GM12878 (cell line): ENCODE data around the gene KDSR. TPM values are rescaled to one million over a fixed set of nuclear protein-coding genes. Genes with fewer than 3 reads are reported as not detected.

Source experiments
- ATAC-seq: fragments of 200-7000 bp; cut with Tn5 transposase; 3 replicates; pipeline ENCODE4 v1.9.1; 2020; ENCODE audit warnings: mild to moderate bottlenecking, moderate library complexity
- BruUV-seq: library from RNA; stranded (reverse); fragments of 400-500 nt; replicated peaks from 2 replicates; lab custom pipeline; 2021; lab: Mats Ljungman, UMichigan
- CTCF ChIA-PET: fragments of 300-600 bp; sonication (Branson Sonifier 250); formaldehyde crosslinking; extraction: SDS; loops from one replicate; lab custom pipeline; 2021; ENCODE audit warnings: inconsistent platforms; lab: Yijun Ruan, JAX
- POLR2A ChIA-PET: fragments of 350-600 bp; formaldehyde crosslinking; extraction: SDS; loops from one replicate; lab custom pipeline; 2021; ENCODE audit warnings: inconsistent platforms; lab: Charles Lee
- RAD21 ChIA-PET: fragments of 300-600 bp; sonication (Branson Sonifier 250); formaldehyde crosslinking; loops from one replicate; lab custom pipeline; 2023; ENCODE audit warnings: antibody characterized with exemption; ENCODE audit not compliant: unreplicated experiment; lab: Charles Lee
- SMC1A ChIA-PET: fragments of 300-600 bp; sonication (Branson Sonifier 250); formaldehyde crosslinking; loops from one replicate; lab custom pipeline; 2023; ENCODE audit not compliant: unreplicated experiment, uncharacterized antibody; lab: Charles Lee
- DNase-seq: peaks from one replicate; pipeline ENCODE4 v3.0.0-alpha.2; 2011; ENCODE audit warnings: low read depth, low spot score
- FAIRE-seq: peaks from 3 replicates; lab custom pipeline; 2011; peaks lifted over from hg19 to GRCh38; lab: Jason Lieb, UNC
- H2AFZ ChIP-seq: 2 replicates; pipeline ENCODE4 v1.6.0; 2011; ENCODE audit warnings: low read depth, low read length, control low read depth; ENCODE audit not compliant: control insufficient read depth
- H3K27ac ChIP-seq: 2 replicates; pipeline ENCODE4 v1.5.1; 2011; ENCODE audit warnings: control low read depth; ENCODE audit not compliant: control insufficient read depth, insufficient read depth
- H3K27me3 ChIP-seq, 2 experiments: replicated peaks in 1 of 2; 2 replicates each; pipeline versions ENCODE4 v1.6.0 to v1.6.1; 2011; ENCODE audit warnings: low read length in 1 of 2; ENCODE audit not compliant: control insufficient read depth in 2 of 2, insufficient read depth in 2 of 2
- H3K36me3 ChIP-seq, 2 experiments: 2 replicates each; pipeline ENCODE4 v1.5.1; 2011; ENCODE audit warnings: low read length in 1 of 2; ENCODE audit not compliant: control insufficient read depth in 2 of 2, insufficient read depth in 2 of 2
- H3K4me1 ChIP-seq: 2 replicates; pipeline ENCODE4 v1.6.1; 2011; ENCODE audit warnings: mild to moderate bottlenecking, low read length, moderate library complexity, mixed read lengths; ENCODE audit not compliant: control insufficient read depth, insufficient read depth
- H3K4me2 ChIP-seq: 2 replicates; pipeline ENCODE4 v1.6.0; 2011; ENCODE audit warnings: control low read depth; ENCODE audit not compliant: control insufficient read depth, insufficient read depth
- H3K4me3 ChIP-seq: fragments of 200-600 bp; sonication (generic); 2 replicates; pipeline ENCODE4 v1.5.1; 2016
- H3K79me2 ChIP-seq: 2 replicates; pipeline ENCODE4 v1.6.0; 2011; ENCODE audit warnings: low read length; ENCODE audit not compliant: control insufficient read depth, insufficient read depth
- H3K9ac ChIP-seq: 2 replicates; pipeline ENCODE4 v1.8.0; 2011; ENCODE audit warnings: low read length, control low read depth, mixed read lengths; ENCODE audit not compliant: control insufficient read depth, insufficient read depth
- H3K9me3 ChIP-seq: replicated peaks from 3 replicates; pipeline ENCODE4 v1.5.1; 2011; ENCODE audit warnings: mild to moderate bottlenecking, low read length; ENCODE audit not compliant: control insufficient read depth, insufficient read depth
- H4K20me1 ChIP-seq: 2 replicates; pipeline ENCODE4 v1.6.0; 2011; ENCODE audit not compliant: control insufficient read depth, insufficient read depth
- BMI1 ChIP-seq: fragments of 450-650 bp; IDR thresholded peaks from 2 replicates; pipeline ENCODE4 v1.6.1; 2016; ENCODE audit warnings: mild to moderate bottlenecking, moderate library complexity, borderline replicate concordance
- CEBPZ ChIP-seq: fragments of 150-350 bp; IDR thresholded peaks from 2 replicates; pipeline ENCODE4 v1.6.1; 2016; ENCODE audit warnings: low read depth, low read length
- CHD1 ChIP-seq: IDR thresholded peaks from 2 replicates; pipeline ENCODE4 v1.6.1; 2012; ENCODE audit warnings: low read depth, low read length, improper control_type of control experiment
- CHD4 ChIP-seq: fragments of 200-600 bp; sonication (generic); IDR thresholded peaks from 2 replicates; pipeline ENCODE4 v1.6.1; 2016; ENCODE audit warnings: mild to moderate bottlenecking
- CTCF ChIP-seq, 3 experiments: IDR thresholded peaks in 2 of 3; conservative IDR thresholded peaks in 1 of 3; 2 replicates each; pipeline ENCODE4 v1.5.1; 2011; ENCODE audit warnings: low read depth in 3 of 3, low read length in 3 of 3, mild to moderate bottlenecking in 3 of 3, control low read depth in 2 of 3, moderate library complexity in 2 of 3, inconsistent platforms in 1 of 3, mixed read lengths in 1 of 3; ENCODE audit not compliant: control insufficient read depth in 2 of 3, insufficient read depth in 1 of 3; ENCODE audit errors: extremely low read depth in 1 of 3
- IRF3 ChIP-seq: fragments of 450-650 bp; IDR thresholded peaks from 2 replicates; pipeline ENCODE4 v1.6.1; 2014; ENCODE audit warnings: mild to moderate bottlenecking
- KLF5 ChIP-seq: fragments of 450-650 bp; IDR thresholded peaks from 2 replicates; pipeline ENCODE4 v1.6.1; 2014; ENCODE audit warnings: mild to moderate bottlenecking; ENCODE audit not compliant: partially characterized antibody
- MXI1 ChIP-seq: fragments of 150-350 bp; IDR thresholded peaks from 2 replicates; pipeline ENCODE4 v1.6.1; 2011; ENCODE audit warnings: low read depth, mild to moderate bottlenecking, inconsistent platforms, low read length, improper control_type of control experiment
- RAD21 ChIP-seq: IDR thresholded peaks from 2 replicates; pipeline ENCODE4 v1.6.1; 2011; ENCODE audit warnings: mild to moderate bottlenecking, low read depth, low read length, moderate library complexity; ENCODE audit not compliant: insufficient read depth
- SMC3 ChIP-seq: IDR thresholded peaks from 2 replicates; pipeline ENCODE4 v1.6.1; 2011; ENCODE audit warnings: low read length, improper control_type of control experiment, borderline replicate concordance
- WGBS: methylation state at CpG from one replicate; pipeline ENCODE4 v1.1.6; 2016; ENCODE audit warnings: low lambda C conversion rate; ENCODE audit not compliant: insufficient replicate concordance, insufficient coverage; ENCODE audit errors: missing lambda C conversion rate; 5-methylcytosine and 5-hydroxymethylcytosine counted together
- in situ Hi-C: fragments of 300-500 bp; cut with MboI; formaldehyde crosslinking; loops from 9 replicates; pipeline ENCODE4 v1.14.3; 2018; ENCODE audit warnings: mixed read lengths
- intact Hi-C: fragments of 100-400 bp; cut with micrococcal nuclease; formaldehyde crosslinking; loops from one replicate; pipeline ENCODE4 v1.14.2; 2022; ENCODE audit not compliant: unreplicated experiment
- polyA plus RNA-seq, 11 experiments: library from polyadenylated mRNA; depleted of rRNA in 4 of 11; unstranded in 6 of 11; stranded (reverse) in 5 of 11; fragments of >200 nt; fragmentation: Nextera tagmentation in 4 of 11; fragmentation: Illumina TruSeq in 1 of 11; extraction: Ambion mirVana in 4 of 11; extraction: Trizol in 1 of 11; gene quantifications; 1 replicate in 1 of 11; 2 replicates in 10 of 11; pipeline versions ENCODE4 v1.2.1 to v1.2.3, GENCODE V29; 2011 to 2016; ENCODE audit warnings: inconsistent platforms in 2 of 11, missing spikeins in 2 of 11, low read depth in 1 of 11
- total RNA-seq, 4 experiments: library from RNA; depleted of rRNA in 3 of 4; stranded (reverse); fragments of >200 nt in 3 of 4; fragmentation: Illumina TruSeq in 1 of 4; extraction: Trizol in 1 of 4; gene quantifications; 2 replicates each; pipeline versions ENCODE4 v1.2.1 to v1.2.3, GENCODE V29; 2013 to 2021
- TF ChIP-seq, protein P1 (sequence below): fragments of 450-650 bp; IDR thresholded peaks from 2 replicates; pipeline ENCODE4 v1.6.1; 2016; ENCODE audit warnings: mild to moderate bottlenecking, moderate library complexity, borderline replicate concordance

The KDSR gene
- total and polyA plus RNA-seq, 10 of the 15 experiments (the other 5 are each of a cell fraction or from before 2014, with no cell fraction given), result 5.2 to 25.9 (median 14.3) TPM

DNA sequence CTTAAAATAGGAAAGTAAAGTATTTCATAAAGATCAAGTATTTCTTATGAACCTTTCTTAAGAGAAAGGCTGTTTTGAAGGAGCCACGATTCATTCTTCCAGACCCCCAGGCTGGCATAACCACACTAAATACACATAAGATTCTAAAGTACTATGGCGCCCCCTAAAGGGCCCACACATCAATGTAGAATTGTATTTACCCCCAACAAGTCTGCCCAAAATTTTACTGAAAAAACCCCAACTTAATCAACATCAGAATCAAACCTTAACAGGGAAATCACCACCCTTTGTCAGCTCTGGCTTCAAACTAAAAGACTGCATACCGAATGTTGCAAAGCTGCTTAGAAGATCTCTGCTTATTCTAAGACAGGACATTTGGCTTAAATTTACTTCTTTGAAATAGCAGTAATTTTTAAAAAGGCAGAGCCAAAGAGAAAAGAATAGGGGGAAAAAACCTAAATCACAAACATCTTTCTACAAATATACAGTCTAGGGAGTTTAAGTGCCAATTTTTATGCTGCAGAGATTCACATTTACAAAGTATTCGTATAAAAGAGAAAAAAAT is 27.0 kb downstream of the KDSR start:
- Histone ChIP-seq H3K4me1 (no peaks in the 10 kb centered on the region), H3K36me3 (peaks cover 3 to 10% of the 10 kb centered on the region in 2 experiments; a peak in 3 of 4 replicates), H3K27me3 (no peaks in the 10 kb centered on the region), H3K9me3 (no peaks in the 10 kb centered on the region), H4K20me1 (no peaks in the 10 kb centered on the region), H2AFZ (no peak overlapping the region), H3K4me3 (no peak overlapping the region), H3K27ac (no peak overlapping the region), H3K4me2 (no peak overlapping the region), H3K9ac (no peak overlapping the region), H3K79me2 (no peaks in the 10 kb centered on the region)
- intact Hi-C loops (loop anchor here (5.0 kb wide), 1 partner anchor 323 kb away; no protein-coding TSS in a partner anchor), in situ Hi-C loops (loop anchor here (25.0 kb wide), 1 partner anchor 628 kb away; the partner anchor contains the start of gene PHLPP1)
- ChIA-PET RAD21 (interaction anchor here (0.7 to 4.2 kb wide), 8 partner anchors 17 to 629 kb away, joined by 3 to 31 read pairs (median 4); no protein-coding TSS in a partner anchor), CTCF (interaction anchor here (0.6 to 4.5 kb wide), 32 partner anchors 10 to 625 kb away, joined by 3 to 53 read pairs (median 4); no protein-coding TSS in a partner anchor), POLR2A (interaction anchor here (1.1 kb wide), 1 partner anchor 10 kb away, joined by 3 read pairs; no protein-coding TSS in a partner anchor), SMC1A (interaction anchor here (0.7 to 5.1 kb wide), 22 partner anchors 9 to 330 kb away, joined by 3 to 45 read pairs (median 4); no protein-coding TSS in a partner anchor)
- TSS peak; percentile 27 for BruUV-seq
- peak; percentile 82 for ATAC-seq
- no peak for FAIRE-seq
- DNase-seq, result no peak
- WGBS, result 0% methylated on average over 4 of the region's 4 CpGs
- TF ChIP-seq MXI1 (no peak), CTCF (IDR thresholded peaks at IDR 0.05 in 2 of 3, conservative IDR thresholded peaks at IDR 0.05 in 1 of 3; ENCODE audit: control insufficient read depth in 2 of 3, extremely low read depth in 1 of 3, insufficient read depth in 1 of 3, low read depth in 3 of 3, low read length in 3 of 3) (peak; percentile 39 to 59 (median 53)), BMI1 (no peak), SMC3 (peak; percentile 23; the same call in 1 of the 2 replicates), KLF5 (no peak), IRF3 (no peak), CEBPZ (no peak), CHD1 (no peak), RAD21 (peak; percentile 57), CHD4 (no peak)
- TF ChIP-seq, protein P1, sequence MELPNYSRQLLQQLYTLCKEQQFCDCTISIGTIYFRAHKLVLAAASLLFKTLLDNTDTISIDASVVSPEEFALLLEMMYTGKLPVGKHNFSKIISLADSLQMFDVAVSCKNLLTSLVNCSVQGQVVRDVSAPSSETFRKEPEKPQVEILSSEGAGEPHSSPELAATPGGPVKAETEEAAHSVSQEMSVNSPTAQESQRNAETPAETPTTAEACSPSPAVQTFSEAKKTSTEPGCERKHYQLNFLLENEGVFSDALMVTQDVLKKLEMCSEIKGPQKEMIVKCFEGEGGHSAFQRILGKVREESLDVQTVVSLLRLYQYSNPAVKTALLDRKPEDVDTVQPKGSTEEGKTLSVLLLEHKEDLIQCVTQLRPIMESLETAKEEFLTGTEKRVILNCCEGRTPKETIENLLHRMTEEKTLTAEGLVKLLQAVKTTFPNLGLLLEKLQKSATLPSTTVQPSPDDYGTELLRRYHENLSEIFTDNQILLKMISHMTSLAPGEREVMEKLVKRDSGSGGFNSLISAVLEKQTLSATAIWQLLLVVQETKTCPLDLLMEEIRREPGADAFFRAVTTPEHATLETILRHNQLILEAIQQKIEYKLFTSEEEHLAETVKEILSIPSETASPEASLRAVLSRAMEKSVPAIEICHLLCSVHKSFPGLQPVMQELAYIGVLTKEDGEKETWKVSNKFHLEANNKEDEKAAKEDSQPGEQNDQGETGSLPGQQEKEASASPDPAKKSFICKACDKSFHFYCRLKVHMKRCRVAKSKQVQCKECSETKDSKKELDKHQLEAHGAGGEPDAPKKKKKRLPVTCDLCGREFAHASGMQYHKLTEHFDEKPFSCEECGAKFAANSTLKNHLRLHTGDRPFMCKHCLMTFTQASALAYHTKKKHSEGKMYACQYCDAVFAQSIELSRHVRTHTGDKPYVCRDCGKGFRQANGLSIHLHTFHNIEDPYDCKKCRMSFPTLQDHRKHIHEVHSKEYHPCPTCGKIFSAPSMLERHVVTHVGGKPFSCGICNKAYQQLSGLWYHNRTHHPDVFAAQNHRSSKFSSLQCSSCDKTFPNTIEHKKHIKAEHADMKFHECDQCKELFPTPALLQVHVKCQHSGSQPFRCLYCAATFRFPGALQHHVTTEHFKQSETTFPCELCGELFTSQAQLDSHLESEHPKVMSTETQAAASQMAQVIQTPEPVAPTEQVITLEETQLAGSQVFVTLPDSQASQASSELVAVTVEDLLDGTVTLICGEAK, result no peak
